ENCODE results near the gene TGFB1I1. TPM values are rescaled to one million over a fixed set of nuclear protein-coding genes. Genes with fewer than 3 reads are reported as not detected.
A peak's percentile ranks its signal among the peaks of the same experiment; 100 is the strongest.
"Not testable (repeated sequence)": the region's sequence is repeated elsewhere in the genome, so short reads cannot be mapped to it uniquely, and the experiment has no call there.

TGFB1I1 gene
- total RNA-seq, 1 experiment from 2014 or later = 20.3 TPM

- DNase-seq (ENCODE audit: low read depth) = no peak
- in situ Hi-C loops (cut with HindIII; ENCODE audit: low pct_unique_long_range_greater_than_20kb, low sequenced_read_pairs) = no loop called here
Observed at GRCh38 chr16:31501226-31501965, 29.4 kb downstream of the TGFB1I1 start.

DNA sequence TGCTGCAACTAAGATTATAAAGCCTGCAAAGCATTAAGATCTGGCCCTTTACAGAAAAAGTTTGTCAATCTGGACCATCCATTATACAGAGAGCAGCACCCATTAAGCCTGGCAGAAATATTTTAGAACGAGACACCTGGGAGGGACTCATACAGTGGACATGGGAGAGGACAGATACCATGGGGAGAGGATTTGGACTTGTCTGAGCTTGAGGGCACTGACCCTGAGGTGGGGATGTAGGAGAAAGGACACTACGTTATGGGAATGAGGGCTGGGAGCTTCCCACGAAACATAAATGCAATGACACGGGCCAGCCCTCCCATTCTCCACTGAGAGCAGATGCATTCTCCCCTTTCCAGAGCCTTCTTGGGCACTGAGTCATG lies 30.0 kb downstream of the TGFB1I1 start:
- in situ Hi-C loops (cut with HindIII; ENCODE audit: low pct_unique_long_range_greater_than_20kb, low sequenced_read_pairs) = no loop called here
- DNase-seq (ENCODE audit: low read depth) = no peak

DNA sequence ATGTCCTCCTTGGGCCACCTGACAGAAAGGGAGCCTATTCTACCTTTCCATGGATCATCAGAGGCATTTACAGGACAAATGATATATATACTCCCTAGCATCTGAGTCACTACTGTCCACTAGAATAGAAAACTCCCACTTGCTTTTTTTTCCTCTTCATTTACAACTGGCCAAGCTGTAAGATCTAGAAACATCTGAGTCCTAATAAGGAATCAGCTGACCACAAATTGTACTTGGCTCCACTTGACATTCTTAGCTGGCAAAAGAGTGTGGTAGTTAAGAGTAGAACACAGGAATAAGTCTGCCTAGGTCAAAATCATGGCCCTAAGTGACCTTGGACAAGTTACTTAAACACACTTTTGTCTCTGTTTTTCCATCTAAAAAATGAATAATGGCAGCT lies 31.0 kb downstream of the TGFB1I1 start:
- no peak for DNase-seq (ENCODE audit: low read depth)
- in situ Hi-C loops (cut with HindIII; ENCODE audit: low pct_unique_long_range_greater_than_20kb, low sequenced_read_pairs) = no loop called here

DNA sequence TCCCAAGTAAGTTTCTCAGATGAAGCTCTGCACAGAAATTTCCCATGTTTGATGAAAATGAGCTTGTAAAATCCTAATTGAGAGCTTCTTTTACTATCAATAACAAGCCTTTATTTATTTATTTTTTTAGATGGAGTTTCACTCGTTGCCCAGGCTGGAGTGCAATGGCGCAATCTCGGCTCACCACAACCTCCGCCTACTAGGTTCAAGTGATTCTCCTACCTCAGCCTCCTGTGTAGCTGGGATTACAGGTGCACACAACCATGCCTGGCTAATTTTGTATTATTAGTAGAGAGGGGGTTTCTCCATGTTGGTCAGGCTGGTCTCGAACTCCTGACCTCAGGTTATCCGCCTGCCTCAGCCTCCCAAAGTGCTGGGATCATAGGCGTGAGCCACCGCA lies 31.6 kb downstream of the TGFB1I1 start:
- in situ Hi-C loops (cut with HindIII; ENCODE audit: low pct_unique_long_range_greater_than_20kb, low sequenced_read_pairs); DNase-seq (ENCODE audit: low read depth): not testable (repeated sequence)

- DNase-seq (ENCODE audit: low read depth) = no peak
- in situ Hi-C loops (cut with HindIII; ENCODE audit: low pct_unique_long_range_greater_than_20kb, low sequenced_read_pairs) = no loop called here
Observed at GRCh38 chr16:31504159-31504558, 32.2 kb downstream of the TGFB1I1 start.

DNA sequence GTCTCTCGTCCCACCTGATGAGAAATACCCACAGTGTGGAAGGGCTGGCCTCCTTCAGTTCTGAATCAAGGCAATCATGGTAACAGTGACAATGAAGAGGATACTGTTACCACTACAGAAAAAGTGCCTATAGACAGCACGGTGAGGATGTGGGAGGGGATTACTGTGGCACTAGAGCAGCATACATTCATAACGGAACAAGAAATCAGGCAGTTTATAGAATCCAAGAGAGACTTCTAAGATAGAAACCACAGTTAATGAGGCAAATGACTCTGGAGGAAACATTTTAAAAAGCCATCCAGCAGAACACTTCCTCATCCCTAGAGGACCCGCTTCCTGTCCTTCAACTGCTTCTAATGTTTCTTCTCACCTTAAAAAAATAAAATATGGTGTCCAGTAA lies 33.5 kb downstream of the TGFB1I1 start:
- no peak for DNase-seq (ENCODE audit: low read depth)

GRCh38 chr16:31507617-31507928 lies 35.6 kb downstream of the TGFB1I1 start:
- DNase-seq (ENCODE audit: low read depth) = no peak
- in situ Hi-C loops (cut with HindIII; ENCODE audit: low pct_unique_long_range_greater_than_20kb, low sequenced_read_pairs) = no loop called here

More for the DNA sequence above, 33.5 kb downstream of the TGFB1I1 start:
- in situ Hi-C loops (cut with HindIII; ENCODE audit: low pct_unique_long_range_greater_than_20kb, low sequenced_read_pairs) = no loop called here

DNA sequence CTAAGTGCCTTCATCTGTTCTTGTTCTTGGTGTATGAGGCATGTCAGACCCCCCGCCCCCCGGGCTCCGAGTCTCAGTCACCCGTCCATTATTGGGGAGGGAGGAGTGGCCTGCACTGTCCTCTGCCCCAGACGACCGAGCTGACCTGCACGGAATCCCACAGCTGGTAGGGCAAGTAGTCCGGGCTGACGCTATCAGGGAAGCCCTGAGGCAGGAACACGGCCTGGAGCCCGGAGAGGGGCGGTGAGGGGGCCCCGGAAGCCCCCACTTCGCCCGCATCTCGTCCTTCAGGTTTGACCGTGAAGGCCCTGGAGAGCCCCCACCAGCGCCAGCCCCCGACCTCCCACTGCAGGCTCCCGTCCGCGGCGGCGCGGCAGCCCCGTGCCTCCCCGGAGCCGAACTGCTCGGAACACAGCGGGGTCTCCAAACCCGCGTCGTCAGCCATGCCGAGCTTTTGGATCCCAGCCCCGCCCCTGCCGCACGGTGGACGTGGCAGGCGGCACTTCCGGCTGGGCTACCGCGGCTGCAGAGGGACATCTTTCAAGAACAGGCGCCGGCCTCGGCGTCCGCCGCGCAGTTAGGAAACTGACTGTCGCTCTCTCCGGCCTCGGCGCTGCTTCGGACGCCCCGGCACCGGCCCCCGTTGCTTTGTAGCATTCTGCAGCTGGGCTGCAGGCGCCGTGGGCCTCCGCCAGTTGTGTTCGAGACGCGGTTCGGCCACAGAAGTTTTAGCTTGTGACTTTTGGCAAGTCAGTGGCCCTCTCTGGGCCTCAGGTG lies 36.2 kb downstream of the TGFB1I1 start, which contains the start of gene RUSF1:
Gene RUSF1, minus strand, starts transcription at position 463 of the 777 bp plus-strand sequence. Its CDS starts 18 bp downstream, at position 445.
- in situ Hi-C loops (cut with HindIII; ENCODE audit: low pct_unique_long_range_greater_than_20kb, low sequenced_read_pairs) = no loop called here
- peak; percentile 89 for DNase-seq (ENCODE audit: low read depth)

GRCh38 chr16:31508706-31509195 lies 36.8 kb downstream of the TGFB1I1 start:
- in situ Hi-C loops (cut with HindIII; ENCODE audit: low pct_unique_long_range_greater_than_20kb, low sequenced_read_pairs) = no loop called here
- no peak for DNase-seq (ENCODE audit: low read depth)

DNA sequence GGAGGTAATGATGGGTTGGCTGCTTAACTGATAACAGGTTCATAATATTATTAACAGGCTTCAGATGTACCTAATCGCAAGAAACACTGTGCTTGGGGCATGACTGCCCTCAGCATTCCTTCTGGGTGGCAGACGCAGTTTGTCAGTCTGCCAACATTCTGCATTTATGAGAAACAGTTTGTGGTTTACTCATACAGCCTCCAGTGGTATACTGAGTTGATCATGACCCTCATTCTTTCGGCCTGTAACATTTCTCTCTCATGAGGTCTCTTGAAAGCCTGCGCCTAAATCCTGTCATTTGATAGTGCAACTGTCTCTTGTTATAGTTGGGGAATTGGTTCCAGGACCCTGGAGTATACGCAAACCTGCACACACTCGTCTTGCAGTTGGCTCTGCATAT lies 41.2 kb downstream of the TGFB1I1 start:
- peak; percentile 31 for DNase-seq (ENCODE audit: low read depth)
- in situ Hi-C loops (cut with HindIII; ENCODE audit: low pct_unique_long_range_greater_than_20kb, low sequenced_read_pairs) = no loop called here

DNA sequence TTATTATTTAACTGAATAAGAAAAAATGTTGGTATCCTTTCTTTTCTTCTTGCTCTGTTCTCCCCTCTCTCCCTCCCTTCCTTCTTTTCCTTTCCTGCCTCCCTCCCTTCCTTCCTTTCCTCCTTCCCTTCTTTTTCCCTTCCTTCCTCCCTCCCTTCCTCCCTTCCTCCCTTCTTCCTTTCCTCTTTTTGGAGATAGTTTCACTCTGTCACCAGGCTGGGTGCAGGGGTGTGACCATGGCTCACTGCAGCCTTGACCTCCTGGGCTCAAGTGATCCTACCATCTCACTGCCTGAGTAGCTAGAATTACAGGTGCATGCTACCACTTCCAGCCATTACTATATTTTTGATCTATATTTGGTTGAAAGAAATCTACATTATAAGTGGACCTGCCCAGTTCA lies 41.9 kb downstream of the TGFB1I1 start:
- no peak for DNase-seq (ENCODE audit: low read depth)
- in situ Hi-C loops (cut with HindIII; ENCODE audit: low pct_unique_long_range_greater_than_20kb, low sequenced_read_pairs) = no loop called here

DNA sequence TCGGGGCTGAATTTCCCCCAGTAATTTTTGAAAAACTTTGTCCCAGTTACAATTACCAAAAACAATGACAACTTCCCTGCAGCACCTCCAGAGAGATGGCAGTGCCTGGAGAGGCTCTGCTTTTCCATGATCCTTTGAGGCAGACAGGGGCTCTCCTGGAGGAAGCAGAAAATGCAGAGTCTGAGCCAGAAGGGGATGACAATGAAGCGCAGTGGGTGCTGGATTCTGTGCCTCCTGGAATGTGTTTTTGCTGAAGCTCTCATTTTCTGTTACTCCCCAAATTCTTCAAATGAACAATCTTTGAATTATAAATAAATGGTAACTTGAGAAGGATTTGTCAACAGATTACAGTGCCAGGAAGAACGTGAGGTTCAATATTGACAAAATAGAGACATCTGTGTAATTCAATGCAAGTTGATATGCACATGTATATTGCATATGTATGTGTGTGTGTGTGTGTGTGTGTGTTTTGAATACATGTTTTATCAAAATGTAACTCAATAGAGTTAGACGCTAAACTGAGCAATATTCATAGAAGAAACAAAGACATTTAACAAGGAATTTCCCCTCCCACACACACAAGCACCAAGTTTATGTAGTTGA lies 45.9 kb downstream of the TGFB1I1 start:
- in situ Hi-C loops (cut with HindIII; ENCODE audit: low pct_unique_long_range_greater_than_20kb, low sequenced_read_pairs) = no loop called here
- DNase-seq (ENCODE audit: low read depth) = no peak

DNA sequence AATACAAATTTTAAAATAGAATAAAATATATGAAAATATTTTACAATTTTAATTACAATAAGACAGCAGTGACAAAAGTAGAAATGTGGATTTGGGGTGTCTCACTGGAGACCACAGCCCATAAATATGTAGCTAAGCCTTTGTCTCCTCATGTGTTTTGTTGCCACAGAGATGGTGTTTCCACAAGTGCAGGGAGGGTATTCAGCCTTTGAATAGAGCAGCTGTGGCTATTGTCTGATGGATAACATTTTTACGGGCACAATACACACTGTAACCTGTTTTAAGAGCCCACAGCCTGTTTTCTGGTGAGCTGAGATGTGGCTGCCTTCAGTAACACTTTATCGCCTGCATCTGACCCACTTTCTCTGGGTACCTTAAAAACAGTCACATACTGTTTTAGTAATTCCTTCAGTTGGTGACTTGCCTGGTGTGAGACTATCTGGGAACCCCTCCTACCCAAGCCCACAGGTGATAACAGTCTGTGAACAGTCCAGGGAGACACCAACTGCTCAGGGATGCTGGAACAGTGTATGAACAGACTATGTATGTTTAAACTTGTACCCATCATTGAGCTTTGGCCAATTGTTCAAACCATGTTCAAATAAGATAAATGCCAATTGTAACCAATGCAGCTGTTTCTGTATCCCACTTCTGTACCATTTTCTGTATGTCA lies 47.9 kb downstream of the TGFB1I1 start:
- in situ Hi-C loops (cut with HindIII; ENCODE audit: low pct_unique_long_range_greater_than_20kb, low sequenced_read_pairs) = no loop called here
- no peak for DNase-seq (ENCODE audit: low read depth)

GRCh38 chr16:31521368-31521767 lies 49.4 kb downstream of the TGFB1I1 start:
- DNase-seq (ENCODE audit: low read depth) = no peak
- in situ Hi-C loops (cut with HindIII; ENCODE audit: low pct_unique_long_range_greater_than_20kb, low sequenced_read_pairs) = no loop called here

GRCh38 chr16:31522071-31522470 lies 50.1 kb downstream of the TGFB1I1 start:
- in situ Hi-C loops (cut with HindIII; ENCODE audit: low pct_unique_long_range_greater_than_20kb, low sequenced_read_pairs) = no loop called here
- DNase-seq (ENCODE audit: low read depth) = no peak

DNA sequence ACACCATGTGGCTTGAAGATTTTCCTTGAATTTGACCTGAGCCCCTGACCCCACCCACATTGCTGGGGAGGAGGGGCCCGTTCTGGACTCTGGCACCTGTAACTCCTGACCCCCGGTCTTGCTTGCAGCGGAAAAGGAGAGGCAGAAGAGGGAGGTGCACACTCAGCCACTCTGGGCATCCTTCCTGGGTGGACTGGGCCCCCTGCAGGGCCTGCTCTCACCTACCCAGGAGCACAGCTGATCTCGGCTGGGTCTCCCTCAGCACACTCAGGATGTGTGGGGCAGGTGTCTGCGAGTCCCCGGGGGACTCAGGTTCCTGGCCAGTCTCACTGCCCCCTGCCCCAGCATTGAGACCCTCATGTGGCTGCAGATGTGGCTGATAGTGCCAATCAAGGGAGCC lies 51.8 kb downstream of the TGFB1I1 start:
- in situ Hi-C loops (cut with HindIII; ENCODE audit: low pct_unique_long_range_greater_than_20kb, low sequenced_read_pairs); DNase-seq (ENCODE audit: low read depth): not testable (repeated sequence)

- DNase-seq (ENCODE audit: low read depth) = no peak
- in situ Hi-C loops (cut with HindIII; ENCODE audit: low pct_unique_long_range_greater_than_20kb, low sequenced_read_pairs) = no loop called here
Observed at GRCh38 chr16:31525113-31525512, 53.2 kb downstream of the TGFB1I1 start.
